Measurements from ENCODE around the gene IDNK. TPM values are rescaled to one million over a fixed set of nuclear protein-coding genes. Genes with fewer than 3 reads are reported as not detected.

IDNK gene
- total and polyA plus RNA-seq, 2 of the 4 experiments (the other 2 are of a cell fraction): 1.4 to 2.3 TPM

DNA sequence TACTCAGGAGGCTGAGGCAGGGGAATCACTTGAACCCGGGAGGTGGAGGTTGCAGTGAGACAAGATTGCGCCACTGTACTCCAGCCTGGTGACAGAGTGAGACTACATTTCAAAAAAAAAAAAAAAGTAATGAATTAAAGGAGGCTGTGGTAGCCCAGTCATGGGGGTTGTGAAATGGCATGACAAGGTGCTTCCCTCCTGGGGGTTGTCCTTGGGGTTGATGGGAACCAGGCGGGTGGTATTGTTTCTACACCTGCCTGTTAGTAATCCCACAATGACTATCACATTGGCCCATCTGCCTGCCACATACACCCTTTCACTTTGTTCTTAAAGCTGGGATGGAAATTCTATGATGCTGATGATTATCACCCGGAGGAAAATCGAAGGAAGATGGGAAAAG, 5.6 kb downstream of the IDNK start:
- Histone ChIP-seq H3K9ac (ENCODE audit: low read depth, low read length) (no peak overlapping the region), H4K91ac (ENCODE audit: insufficient read depth, low read depth, low read length) (no peak overlapping the region), H3K36me3 (ENCODE audit: control insufficient read depth, insufficient read depth, low read length) (peaks cover 12% of the 10 kb centered on the region; the same call in 1 of the 2 replicates), H2AK5ac (ENCODE audit: low read depth, low read length) (no peak overlapping the region), H2BK15ac (ENCODE audit: low read depth, low read length) (no peak overlapping the region), H3K4ac (ENCODE audit: low read depth, low read length) (no peak overlapping the region), H2AFZ (replicated peaks; ENCODE audit: low read length, poor library complexity) (no peak overlapping the region), H3K56ac (ENCODE audit: extremely low read depth, insufficient read depth, low read length) (no peak overlapping the region), H3K27ac (ENCODE audit: insufficient read depth, low read length) (no peak overlapping the region), H3K4me3 (ENCODE audit: insufficient read depth, low read depth, low read length) (no peak overlapping the region), H3K79me1 (ENCODE audit: low read depth in 1 of 2, low read length in 2 of 2) (peaks cover 3 to 8% of the 10 kb centered on the region in 2 experiments; a peak in 2 of 4 replicates), H3K18ac (ENCODE audit: low read depth, low read length) (no peak overlapping the region), H3K4me1 (ENCODE audit: control insufficient read depth, insufficient read depth, low read length) (peaks cover 7% of the 10 kb centered on the region), H2BK120ac (ENCODE audit: low read depth, low read length) (no peak overlapping the region), H3K4me2 (ENCODE audit: low read depth, low read length) (no peak overlapping the region), H2AK9ac (replicated peaks; ENCODE audit: low read depth, low read length, poor library complexity) (no peak overlapping the region), H4K5ac (ENCODE audit: low read depth, low read length) (no peak overlapping the region), H3K27me3 (ENCODE audit: control insufficient read depth, insufficient read depth, low read length) (no peaks in the 10 kb centered on the region), H3K9me3 (ENCODE audit: control insufficient read depth, insufficient read depth, low read length) (no peaks in the 10 kb centered on the region), H2BK20ac (ENCODE audit: low read depth, low read length) (no peak overlapping the region), H3K23ac (ENCODE audit: low read depth, low read length) (no peak overlapping the region), H2BK5ac (ENCODE audit: low read depth, low read length, poor library complexity, severe bottlenecking) (no peak overlapping the region), H4K20me1 (ENCODE audit: insufficient read depth, low read length) (no peaks in the 10 kb centered on the region), H3K14ac (replicated peaks; ENCODE audit: low read depth, low read length) (no peak overlapping the region), H3K9me1 (ENCODE audit: insufficient read depth, low read length) (peaks cover 3% of the 10 kb centered on the region), H4K8ac (ENCODE audit: low read depth in 2 of 2, low read length in 2 of 2) (no peak overlapping the region)
- ChIA-PET CTCF (no interaction called here), POLR2A (ENCODE audit: unreplicated experiment) (no interaction called here)
- no TSS peak for BruUV-seq (replicated peaks)
- no CpG with 5 or more reads among the region's 5 CpGs for WGBS, 2 experiments (ENCODE audit: extremely low coverage in 2 of 2, insufficient read length in 1 of 2)
- ATAC-seq (ENCODE audit: low read depth) (no peak), DNase-seq (no peak)
- TF ChIP-seq FOS (IDR thresholded peaks at IDR 0.05; ENCODE audit: low read depth, low read length) (no peak), BHLHE40 (IDR thresholded peaks at IDR 0.05; ENCODE audit: low read depth, low read length) (no peak), MAFK (IDR thresholded peaks at IDR 0.05; ENCODE audit: low read depth, low read length) (no peak), RCOR1 (IDR thresholded peaks at IDR 0.05; ENCODE audit: insufficient replicate concordance, low read length) (no peak), CEBPB (IDR thresholded peaks at IDR 0.05; ENCODE audit: low read depth, low read length) (no peak), MAZ (IDR thresholded peaks at IDR 0.05; ENCODE audit: borderline replicate concordance, low read depth, low read length) (no peak)
- TF ChIP-seq, protein P1, sequence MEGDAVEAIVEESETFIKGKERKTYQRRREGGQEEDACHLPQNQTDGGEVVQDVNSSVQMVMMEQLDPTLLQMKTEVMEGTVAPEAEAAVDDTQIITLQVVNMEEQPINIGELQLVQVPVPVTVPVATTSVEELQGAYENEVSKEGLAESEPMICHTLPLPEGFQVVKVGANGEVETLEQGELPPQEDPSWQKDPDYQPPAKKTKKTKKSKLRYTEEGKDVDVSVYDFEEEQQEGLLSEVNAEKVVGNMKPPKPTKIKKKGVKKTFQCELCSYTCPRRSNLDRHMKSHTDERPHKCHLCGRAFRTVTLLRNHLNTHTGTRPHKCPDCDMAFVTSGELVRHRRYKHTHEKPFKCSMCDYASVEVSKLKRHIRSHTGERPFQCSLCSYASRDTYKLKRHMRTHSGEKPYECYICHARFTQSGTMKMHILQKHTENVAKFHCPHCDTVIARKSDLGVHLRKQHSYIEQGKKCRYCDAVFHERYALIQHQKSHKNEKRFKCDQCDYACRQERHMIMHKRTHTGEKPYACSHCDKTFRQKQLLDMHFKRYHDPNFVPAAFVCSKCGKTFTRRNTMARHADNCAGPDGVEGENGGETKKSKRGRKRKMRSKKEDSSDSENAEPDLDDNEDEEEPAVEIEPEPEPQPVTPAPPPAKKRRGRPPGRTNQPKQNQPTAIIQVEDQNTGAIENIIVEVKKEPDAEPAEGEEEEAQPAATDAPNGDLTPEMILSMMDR (conservative IDR thresholded peaks at IDR 0.05; ENCODE audit: low read depth, low read length): no peak
- in situ Hi-C loops (cut with MboI; ENCODE audit: low sequenced_read_pairs): loop anchor here (10.0 kb wide), 1 partner anchor 286 kb away; no protein-coding TSS in a partner anchor
- dilution Hi-C loops (cut with HindIII; ENCODE audit: low sequenced_read_pairs, unreplicated experiment): no loop called here
- intact Hi-C loops (cut with micrococcal nuclease): no loop called here
